Liver (tissue), 9 donors: ENCODE data around the gene PTPRN. TPM values are rescaled to one million over a fixed set of nuclear protein-coding genes. Genes with fewer than 3 reads are reported as not detected.

Experiments used
- DNase-seq: peaks from one replicate; pipeline ENCODE4 v3.0.0-alpha.2; 2017; ENCODE audit warnings: low spot score
- H3K27ac ChIP-seq, 2 donors: one replicate each; pipeline ENCODE4 v1.7.0; 2013; ENCODE audit warnings: inconsistent platforms in 2 of 2, low read length in 2 of 2, control low read depth in 1 of 2, low read depth in 1 of 2, mild to moderate bottlenecking in 1 of 2
- H3K27me3 ChIP-seq, 4 donors: one replicate each; pipeline versions ENCODE4 v1.6.1 to v1.7.0; 2013; ENCODE audit warnings: low read length in 3 of 4, inconsistent platforms in 1 of 4, mild to moderate bottlenecking in 1 of 4, moderate library complexity in 1 of 4; ENCODE audit not compliant: control insufficient read depth in 4 of 4, insufficient read depth in 4 of 4
- H3K36me3 ChIP-seq, 4 donors: one replicate each; pipeline versions ENCODE4 v1.6.1 to v1.7.0; 2013; ENCODE audit warnings: low read length in 3 of 4, mild to moderate bottlenecking in 3 of 4, low read depth in 1 of 4, moderate library complexity in 1 of 4; ENCODE audit not compliant: control insufficient read depth in 4 of 4, insufficient read depth in 3 of 4
- H3K4me1 ChIP-seq, 4 donors: one replicate each; pipeline versions ENCODE4 v1.6.1 to v1.7.0; 2013; ENCODE audit warnings: low read length in 3 of 4, mild to moderate bottlenecking in 3 of 4, moderate library complexity in 1 of 4; ENCODE audit not compliant: control insufficient read depth in 4 of 4, insufficient read depth in 4 of 4
- H3K4me3 ChIP-seq, 3 donors: one replicate each; pipeline versions ENCODE4 v1.6.1 to v1.7.0; 2013; ENCODE audit warnings: low read length in 3 of 3, control low read depth in 1 of 3, low read depth in 1 of 3, mild to moderate bottlenecking in 1 of 3
- H3K9ac ChIP-seq, 2 donors: one replicate each; pipeline ENCODE4 v1.7.0; 2013; ENCODE audit warnings: low read length in 2 of 2, mild to moderate bottlenecking in 2 of 2, moderate library complexity in 2 of 2, control low read depth in 1 of 2, low read depth in 1 of 2
- H3K9me3 ChIP-seq, 4 donors: one replicate each; pipeline versions ENCODE4 v1.6.1 to v1.7.0; 2013; ENCODE audit warnings: low read length in 3 of 4; ENCODE audit not compliant: control insufficient read depth in 4 of 4
- EGR1 ChIP-seq, 2 donors: IDR thresholded peaks; 2 replicates each; pipeline ENCODE4 v1.6.1; 2016 to 2018; ENCODE audit warnings: antibody characterized with exemption in 2 of 2, low read depth in 2 of 2
- FOXA1 ChIP-seq: IDR thresholded peaks from 2 replicates; pipeline ENCODE4 v1.6.1; 2016; ENCODE audit warnings: antibody characterized with exemption
- GABPA ChIP-seq, 2 donors: IDR thresholded peaks in 1 of 2; conservative IDR thresholded peaks in 1 of 2; 2 replicates each; pipeline ENCODE4 v1.6.1; 2016; ENCODE audit warnings: antibody characterized with exemption in 2 of 2, mild to moderate bottlenecking in 1 of 2, moderate library complexity in 1 of 2
- HNF4A ChIP-seq, 2 donors: conservative IDR thresholded peaks; 2 replicates each; pipeline ENCODE4 v1.6.1; 2016; ENCODE audit warnings: antibody characterized with exemption in 2 of 2, mild to moderate bottlenecking in 2 of 2
- JUND ChIP-seq, 2 donors: IDR thresholded peaks; 2 replicates each; pipeline ENCODE4 v1.6.1; 2016; ENCODE audit warnings: antibody characterized with exemption in 2 of 2
- NR2F2 ChIP-seq: IDR thresholded peaks from 2 replicates; pipeline ENCODE4 v1.6.1; 2016; ENCODE audit warnings: antibody characterized with exemption
- RAD21 ChIP-seq, 2 donors: IDR thresholded peaks; 2 replicates each; pipeline ENCODE4 v1.6.1; 2016; ENCODE audit warnings: antibody characterized with exemption in 2 of 2, mild to moderate bottlenecking in 2 of 2
- SP1 ChIP-seq: IDR thresholded peaks from 2 replicates; pipeline ENCODE4 v1.6.1; 2018; ENCODE audit warnings: antibody characterized with exemption, mild to moderate bottlenecking
- WGBS: extraction: QIAGEN DNeasy Blood & Tissue Kit; methylation state at CpG from one replicate; pipeline ENCODE4 v1.1.7; 2013; 5-methylcytosine and 5-hydroxymethylcytosine counted together
- polyA plus RNA-seq, 2 donors: library from polyadenylated mRNA; stranded (reverse) in 1 of 2; unstranded in 1 of 2; fragments of 200-250 nt in 1 of 2; fragments of >200 nt in 1 of 2; fragmentation: Nextera tagmentation in 1 of 2; extraction: Ambion mirVana in 1 of 2; gene quantifications; one replicate each; pipeline versions ENCODE4 v1.2.1 to v1.2.3, GENCODE V29; 2013 to 2015
- total RNA-seq, 2 donors: library from RNA; depleted of rRNA; stranded (reverse); fragments of >200 nt; gene quantifications; one replicate each; pipeline ENCODE4 v1.2.3, GENCODE V29; 2014
- TF ChIP-seq, protein P1 (sequence below): IDR thresholded peaks from 2 replicates; pipeline ENCODE4 v1.6.1; 2016; ENCODE audit warnings: antibody characterized with exemption
- TF ChIP-seq, protein P2 (sequence below): IDR thresholded peaks from 2 replicates; pipeline ENCODE4 v1.6.1; 2016; ENCODE audit warnings: antibody characterized with exemption
- TF ChIP-seq, protein P3 (sequence below): IDR thresholded peaks from 2 replicates; pipeline ENCODE4 v1.6.1; 2016; ENCODE audit warnings: antibody characterized with exemption, mild to moderate bottlenecking
- donor health status: healthy.
- donor health status: healthy.
- donor health status: healthy.
- donor health status: healthy.
- donor health status: healthy.

PTPRN gene
- total and polyA plus RNA-seq, 4 donors: 2.2 TPM; not detected in 3

DNA sequence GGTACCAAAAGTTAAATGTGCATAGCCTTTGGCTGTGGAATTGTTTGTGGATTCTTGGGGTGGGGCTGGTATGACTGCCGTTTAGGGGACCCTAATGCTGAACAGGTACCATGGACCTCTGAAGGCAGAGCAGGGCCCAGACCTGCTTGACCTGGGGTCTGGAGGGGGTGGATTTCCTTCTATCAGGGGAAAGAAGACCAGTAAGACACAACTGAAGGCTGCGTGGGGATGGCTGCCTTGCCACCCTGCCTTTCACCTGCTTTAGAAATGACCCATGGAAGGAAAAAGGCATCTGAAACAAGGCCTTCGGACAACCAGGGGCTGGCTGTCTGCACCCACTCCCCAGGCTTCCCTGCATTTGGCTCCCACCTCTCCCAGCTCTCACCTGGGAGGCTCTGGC is 41.0 kb upstream of the PTPRN start:
- Histone ChIP-seq H3K4me1 (no peaks in the 10 kb centered on the region), H3K27me3 (peaks cover 0 to 6% (median 0%) of the 10 kb centered on the region in 4 donors), H3K9ac (no peak overlapping the region)

DNA sequence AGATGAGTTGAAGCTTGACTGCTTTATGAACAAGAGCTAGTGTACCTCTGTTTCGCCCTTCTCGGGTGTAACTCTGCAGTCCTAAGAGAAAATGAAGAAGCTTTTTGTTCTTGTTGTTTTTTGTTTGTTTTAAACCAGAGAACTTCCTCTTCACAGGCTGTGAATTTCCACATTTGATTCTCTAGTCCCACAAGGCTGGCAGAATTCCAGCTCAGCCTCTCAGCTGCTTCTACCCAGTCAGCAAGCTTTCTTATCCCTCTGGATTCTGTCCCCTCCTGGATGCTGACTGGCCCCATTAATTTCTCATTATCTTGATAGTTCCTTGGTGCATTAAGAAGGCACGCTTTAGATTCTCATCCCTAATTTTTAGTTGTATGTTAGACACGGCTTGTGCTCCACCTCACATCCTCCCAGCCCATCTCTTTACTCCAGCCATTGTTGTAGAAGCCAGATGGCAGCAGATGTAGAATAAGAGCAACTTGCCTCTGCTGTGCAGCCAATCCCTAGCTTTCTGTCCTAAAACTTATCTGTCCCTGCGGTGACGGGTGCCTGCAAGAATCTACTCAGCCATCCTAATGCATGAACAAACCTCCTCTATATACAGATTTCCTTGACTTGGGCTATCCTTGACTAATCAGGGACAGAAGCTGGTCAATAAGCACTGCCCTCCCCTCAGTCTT is 35.7 kb upstream of the PTPRN start:
- WGBS: 56% methylated on average over 6 of the region's 6 CpGs
- no peak overlapping the region for H3K4me3 ChIP-seq
- no peak overlapping the region for H3K9ac ChIP-seq
- DNase-seq: no peak
- H3K27ac ChIP-seq: no peak overlapping the region
- peaks cover 0 to 3% (median 0%) of the 10 kb centered on the region in 4 donors for H3K27me3 ChIP-seq
- H3K36me3 ChIP-seq: no peaks in the 10 kb centered on the region
- no peaks in the 10 kb centered on the region for H3K9me3 ChIP-seq
- H3K4me1 ChIP-seq: no peaks in the 10 kb centered on the region
- TF ChIP-seq RAD21 (IDR thresholded peaks at IDR 0.05) (no peak), HNF4A (conservative IDR thresholded peaks at IDR 0.05) (no peak), FOXA1 (no peak)
- TF ChIP-seq, protein P1, sequence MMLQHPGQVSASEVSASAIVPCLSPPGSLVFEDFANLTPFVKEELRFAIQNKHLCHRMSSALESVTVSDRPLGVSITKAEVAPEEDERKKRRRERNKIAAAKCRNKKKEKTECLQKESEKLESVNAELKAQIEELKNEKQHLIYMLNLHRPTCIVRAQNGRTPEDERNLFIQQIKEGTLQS: no peak

More for the DNA sequence above, 41.0 kb upstream of the PTPRN start:
- no peak overlapping the region for H3K27ac ChIP-seq
- no peak for DNase-seq
- TF ChIP-seq NR2F2 (no peak), RAD21 (IDR thresholded peaks at IDR 0.05) (no peak), EGR1 (IDR thresholded peaks at IDR 0.05; ENCODE audit: low read depth in 2 of 2) (no peak)
- TF ChIP-seq, protein P2, sequence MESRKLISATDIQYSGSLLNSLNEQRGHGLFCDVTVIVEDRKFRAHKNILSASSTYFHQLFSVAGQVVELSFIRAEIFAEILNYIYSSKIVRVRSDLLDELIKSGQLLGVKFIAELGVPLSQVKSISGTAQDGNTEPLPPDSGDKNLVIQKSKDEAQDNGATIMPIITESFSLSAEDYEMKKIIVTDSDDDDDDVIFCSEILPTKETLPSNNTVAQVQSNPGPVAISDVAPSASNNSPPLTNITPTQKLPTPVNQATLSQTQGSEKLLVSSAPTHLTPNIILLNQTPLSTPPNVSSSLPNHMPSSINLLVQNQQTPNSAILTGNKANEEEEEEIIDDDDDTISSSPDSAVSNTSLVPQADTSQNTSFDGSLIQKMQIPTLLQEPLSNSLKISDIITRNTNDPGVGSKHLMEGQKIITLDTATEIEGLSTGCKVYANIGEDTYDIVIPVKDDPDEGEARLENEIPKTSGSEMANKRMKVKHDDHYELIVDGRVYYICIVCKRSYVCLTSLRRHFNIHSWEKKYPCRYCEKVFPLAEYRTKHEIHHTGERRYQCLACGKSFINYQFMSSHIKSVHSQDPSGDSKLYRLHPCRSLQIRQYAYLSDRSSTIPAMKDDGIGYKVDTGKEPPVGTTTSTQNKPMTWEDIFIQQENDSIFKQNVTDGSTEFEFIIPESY: no peak
- TF ChIP-seq, protein P1: no peak
- no peak overlapping the region for H3K4me3 ChIP-seq
- H3K9me3 ChIP-seq: no peaks in the 10 kb centered on the region
- no peaks in the 10 kb centered on the region for H3K36me3 ChIP-seq
- 66% methylated on average over 3 of the region's 3 CpGs for WGBS

DNA sequence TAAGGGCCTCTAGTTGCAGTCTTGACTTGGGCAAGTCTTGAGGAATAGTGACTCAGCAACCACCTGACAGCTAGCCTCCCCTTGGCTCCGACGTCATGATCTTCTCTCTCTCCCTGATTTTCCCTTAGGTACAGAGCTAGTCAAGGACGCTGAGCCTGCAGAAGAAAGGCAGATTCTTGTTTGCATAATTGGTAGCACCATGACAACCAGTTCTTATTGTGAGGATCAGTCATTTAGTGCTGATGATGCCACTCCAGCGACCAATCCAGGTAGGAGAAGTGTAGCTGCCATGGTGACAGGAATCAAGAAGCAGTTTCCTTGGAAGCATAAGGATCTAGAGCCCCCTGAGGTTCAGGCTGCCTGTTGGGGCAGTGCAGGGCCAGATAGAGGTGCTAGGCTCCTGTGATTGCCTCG is 26.2 kb upstream of the PTPRN start:
- Histone ChIP-seq H3K27ac (no peak overlapping the region), H3K4me3 (no peak overlapping the region), H3K27me3 (peaks cover 2 to 12% (median 6%) of the 10 kb centered on the region in 4 donors), H3K36me3 (no peaks in the 10 kb centered on the region), H3K9ac (no peak overlapping the region), H3K9me3 (peaks cover 0 to 11% (median 3%) of the 10 kb centered on the region in 4 donors), H3K4me1 (no peaks in the 10 kb centered on the region)
- no peak for TF ChIP-seq JUND (IDR thresholded peaks at IDR 0.05)
- no peak for TF ChIP-seq SP1
- TF ChIP-seq, protein P2: no peak
- no peak for TF ChIP-seq GABPA (IDR thresholded peaks at IDR 0.05 in 1 of 2, conservative IDR thresholded peaks at IDR 0.05 in 1 of 2)
- TF ChIP-seq, protein P3, sequence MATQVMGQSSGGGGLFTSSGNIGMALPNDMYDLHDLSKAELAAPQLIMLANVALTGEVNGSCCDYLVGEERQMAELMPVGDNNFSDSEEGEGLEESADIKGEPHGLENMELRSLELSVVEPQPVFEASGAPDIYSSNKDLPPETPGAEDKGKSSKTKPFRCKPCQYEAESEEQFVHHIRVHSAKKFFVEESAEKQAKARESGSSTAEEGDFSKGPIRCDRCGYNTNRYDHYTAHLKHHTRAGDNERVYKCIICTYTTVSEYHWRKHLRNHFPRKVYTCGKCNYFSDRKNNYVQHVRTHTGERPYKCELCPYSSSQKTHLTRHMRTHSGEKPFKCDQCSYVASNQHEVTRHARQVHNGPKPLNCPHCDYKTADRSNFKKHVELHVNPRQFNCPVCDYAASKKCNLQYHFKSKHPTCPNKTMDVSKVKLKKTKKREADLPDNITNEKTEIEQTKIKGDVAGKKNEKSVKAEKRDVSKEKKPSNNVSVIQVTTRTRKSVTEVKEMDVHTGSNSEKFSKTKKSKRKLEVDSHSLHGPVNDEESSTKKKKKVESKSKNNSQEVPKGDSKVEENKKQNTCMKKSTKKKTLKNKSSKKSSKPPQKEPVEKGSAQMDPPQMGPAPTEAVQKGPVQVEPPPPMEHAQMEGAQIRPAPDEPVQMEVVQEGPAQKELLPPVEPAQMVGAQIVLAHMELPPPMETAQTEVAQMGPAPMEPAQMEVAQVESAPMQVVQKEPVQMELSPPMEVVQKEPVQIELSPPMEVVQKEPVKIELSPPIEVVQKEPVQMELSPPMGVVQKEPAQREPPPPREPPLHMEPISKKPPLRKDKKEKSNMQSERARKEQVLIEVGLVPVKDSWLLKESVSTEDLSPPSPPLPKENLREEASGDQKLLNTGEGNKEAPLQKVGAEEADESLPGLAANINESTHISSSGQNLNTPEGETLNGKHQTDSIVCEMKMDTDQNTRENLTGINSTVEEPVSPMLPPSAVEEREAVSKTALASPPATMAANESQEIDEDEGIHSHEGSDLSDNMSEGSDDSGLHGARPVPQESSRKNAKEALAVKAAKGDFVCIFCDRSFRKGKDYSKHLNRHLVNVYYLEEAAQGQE: no peak
- no peak for TF ChIP-seq NR2F2
- 42% methylated on average over 5 of the region's 5 CpGs for WGBS
- no peak for DNase-seq
